ENCODE measurements around the gene AVPR1A. TPM values are rescaled to one million over a fixed set of nuclear protein-coding genes. Genes with fewer than 3 reads are reported as not detected.

Gene AVPR1A
- total RNA-seq, 2 experiments from 2014 or later = not detected

GRCh38 chr12:63103494-63104131, 47.4 kb downstream of the AVPR1A start:
- Histone ChIP-seq H4K20me1 (ENCODE audit: insufficient read depth, low read length) (no peaks in the 10 kb centered on the region), H3K36me3 (ENCODE audit: insufficient read depth, low read length) (no peaks in the 10 kb centered on the region), H2AFZ (ENCODE audit: low read length) (no peak overlapping the region), H3K4me2 (ENCODE audit: low read length) (no peak overlapping the region), H3K9me3 (ENCODE audit: low read length) (no peaks in the 10 kb centered on the region), H3K27ac (ENCODE audit: low read depth, low read length, poor library complexity, severe bottlenecking) (no peak overlapping the region), H3K4me3 (ENCODE audit: low read depth, low read length, poor library complexity, severe bottlenecking) (no peak overlapping the region), H3K4me1 (ENCODE audit: insufficient read depth, low read length, poor library complexity, severe bottlenecking) (no peaks in the 10 kb centered on the region), H3K9me2 (ENCODE audit: insufficient read depth, low read length) (no peaks in the 10 kb centered on the region), H3K79me2 (ENCODE audit: insufficient read depth, low read depth, low read length) (no peaks in the 10 kb centered on the region)
- intact Hi-C loops (cut with micrococcal nuclease; ENCODE audit: unreplicated experiment) = loop anchor here (5.0 kb wide), 1 partner anchor 1154 kb away; no protein-coding TSS in a partner anchor
- ChIA-PET CTCF (ENCODE audit: unreplicated experiment) (interaction anchor here (0.7 kb wide), 1 partner anchor 1201 kb away, joined by 3 read pairs; no protein-coding TSS in a partner anchor), POLR2A (no interaction called here)
- DNase-seq (ENCODE audit: low spot score) = peak; percentile 20
- no TSS peak for BruUV-seq (replicated peaks)
- no peak for TF ChIP-seq EZH2phosphoT487 (IDR thresholded peaks at IDR 0.05; ENCODE audit: borderline replicate concordance, low read depth, low read length)
- TF ChIP-seq CTCF (conservative IDR thresholded peaks at IDR 0.05; ENCODE audit: low read length) = peak; percentile 89

DNA sequence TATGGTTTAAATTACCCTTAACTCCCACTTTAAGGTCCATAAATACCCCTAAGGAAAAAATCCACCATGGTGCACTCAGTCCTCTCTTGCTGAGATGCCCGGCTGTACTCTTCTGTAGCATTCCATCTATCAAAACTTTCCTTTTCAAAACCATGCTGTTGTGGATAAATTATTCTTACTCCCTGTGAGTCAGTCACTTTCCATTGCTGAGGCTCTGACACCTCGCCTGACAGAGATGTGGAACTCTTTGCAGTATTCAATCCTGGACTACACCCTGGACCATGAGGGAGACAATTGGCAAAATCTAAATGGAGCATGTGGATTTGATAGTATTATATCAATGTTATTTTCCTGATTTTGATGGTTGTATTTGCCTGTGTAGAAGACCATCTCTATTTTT, 49.1 kb downstream of the AVPR1A start:
- Histone ChIP-seq H3K4me2 (ENCODE audit: low read length) (no peak overlapping the region), H2AFZ (ENCODE audit: low read length) (no peak overlapping the region), H3K4me1 (ENCODE audit: insufficient read depth, low read length, poor library complexity, severe bottlenecking) (no peaks in the 10 kb centered on the region), H3K36me3 (ENCODE audit: insufficient read depth, low read length) (no peaks in the 10 kb centered on the region), H3K9me2 (ENCODE audit: insufficient read depth, low read length) (no peaks in the 10 kb centered on the region), H3K27ac (ENCODE audit: low read depth, low read length, poor library complexity, severe bottlenecking) (no peak overlapping the region), H3K9me3 (ENCODE audit: low read length) (no peaks in the 10 kb centered on the region), H3K4me3 (ENCODE audit: low read depth, low read length, poor library complexity, severe bottlenecking) (no peak overlapping the region), H4K20me1 (ENCODE audit: insufficient read depth, low read length) (no peaks in the 10 kb centered on the region), H3K79me2 (ENCODE audit: insufficient read depth, low read depth, low read length) (no peaks in the 10 kb centered on the region)
- no TSS peak for BruUV-seq (replicated peaks)
- DNase-seq (ENCODE audit: low spot score) = no peak
- TF ChIP-seq EZH2phosphoT487 (IDR thresholded peaks at IDR 0.05; ENCODE audit: borderline replicate concordance, low read depth, low read length) (no peak), CTCF (conservative IDR thresholded peaks at IDR 0.05; ENCODE audit: low read length) (no peak)
- CTCF ChIA-PET (ENCODE audit: unreplicated experiment) = no interaction called here
- intact Hi-C loops (cut with micrococcal nuclease; ENCODE audit: unreplicated experiment) = loop anchor here (5.0 kb wide), 1 partner anchor 1155 kb away; no protein-coding TSS in a partner anchor
- POLR2A ChIA-PET = no interaction called here

DNA sequence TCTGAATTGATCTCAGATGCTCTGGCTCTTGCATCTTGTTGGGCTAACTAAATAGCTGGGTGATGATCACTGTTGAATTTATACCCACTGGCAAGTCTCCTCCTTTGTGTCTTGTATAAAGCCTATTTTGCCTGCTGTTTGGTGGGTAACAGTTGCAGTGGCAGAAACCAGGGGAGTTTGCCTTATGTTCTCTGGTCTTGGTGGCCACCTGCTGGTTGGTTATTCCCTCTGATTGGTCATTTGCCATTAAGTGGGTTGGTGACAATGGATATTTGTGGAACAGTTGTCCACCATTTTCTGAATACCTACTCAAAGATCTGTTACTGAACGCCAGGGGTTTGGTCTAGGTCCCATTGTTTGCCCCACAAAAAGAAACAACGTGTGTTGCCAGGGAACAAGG, 52.1 kb downstream of the AVPR1A start:
- CTCF ChIA-PET (ENCODE audit: unreplicated experiment) = no interaction called here
- H3K9me3 ChIP-seq (ENCODE audit: low read length) = no peaks in the 10 kb centered on the region
- no peaks in the 10 kb centered on the region for H3K79me2 ChIP-seq (ENCODE audit: insufficient read depth, low read depth, low read length)
- no peak for DNase-seq (ENCODE audit: low spot score)
- no peak overlapping the region for H3K4me2 ChIP-seq (ENCODE audit: low read length)
- BruUV-seq (replicated peaks) = no TSS peak
- no peaks in the 10 kb centered on the region for H3K36me3 ChIP-seq (ENCODE audit: insufficient read depth, low read length)
- no peaks in the 10 kb centered on the region for H4K20me1 ChIP-seq (ENCODE audit: insufficient read depth, low read length)
- POLR2A ChIA-PET = no interaction called here
- no peak overlapping the region for H3K4me3 ChIP-seq (ENCODE audit: low read depth, low read length, poor library complexity, severe bottlenecking)
- no peaks in the 10 kb centered on the region for H3K4me1 ChIP-seq (ENCODE audit: insufficient read depth, low read length, poor library complexity, severe bottlenecking)
- no peak overlapping the region for H2AFZ ChIP-seq (ENCODE audit: low read length)
- no peak overlapping the region for H3K27ac ChIP-seq (ENCODE audit: low read depth, low read length, poor library complexity, severe bottlenecking)
- intact Hi-C loops (cut with micrococcal nuclease; ENCODE audit: unreplicated experiment) = no loop called here
- H3K9me2 ChIP-seq (ENCODE audit: insufficient read depth, low read length) = no peaks in the 10 kb centered on the region
- peak; percentile 32; the same call in 1 of the 2 replicates for TF ChIP-seq CTCF (conservative IDR thresholded peaks at IDR 0.05; ENCODE audit: low read length)
- TF ChIP-seq EZH2phosphoT487 (IDR thresholded peaks at IDR 0.05; ENCODE audit: borderline replicate concordance, low read depth, low read length) = no peak

All from OCI-LY7 (cell line).